Endothelial cell of umbilical vein (primary cell): ENCODE results near the gene UQCRFS1.
"Not testable (repeated sequence)": the region's sequence is repeated elsewhere in the genome, so short reads cannot be mapped to it uniquely, and the experiment has no call there.

Source experiments
- EZH2 ChIP-seq: IDR thresholded peaks from 2 replicates; pipeline ENCODE4 v1.6.1; 2012; ENCODE audit warnings: borderline replicate concordance, low read depth, mild to moderate bottlenecking, moderate library complexity, low read length, inconsistent platforms; ENCODE audit not compliant: severe bottlenecking
- FOS ChIP-seq: IDR thresholded peaks from 2 replicates; pipeline ENCODE4 v1.6.1; 2011; ENCODE audit warnings: mild to moderate bottlenecking, low read length, moderate library complexity, borderline replicate concordance; ENCODE audit not compliant: insufficient read depth
- GATA2 ChIP-seq: IDR thresholded peaks from 2 replicates; pipeline ENCODE4 v1.7.0; 2011; ENCODE audit warnings: low read depth, mild to moderate bottlenecking, moderate library complexity, mixed read lengths, low read length; ENCODE audit not compliant: insufficient read length, insufficient read depth
- MYC ChIP-seq: IDR thresholded peaks from one replicate; pipeline ENCODE4 v1.6.1; 2011; ENCODE audit warnings: mild to moderate bottlenecking, low read depth, low read length
- POLR2A ChIP-seq: IDR thresholded peaks from 2 replicates; pipeline ENCODE4 v1.6.1; 2012; ENCODE audit warnings: low read depth, mild to moderate bottlenecking, control low read depth, low read length
- POLR2AphosphoS5 ChIP-seq: IDR thresholded peaks from 2 replicates; pipeline ENCODE4 v1.6.1; 2012; ENCODE audit warnings: low read depth, mild to moderate bottlenecking, control low read depth, low read length, moderate library complexity; ENCODE audit not compliant: insufficient read depth
- TF ChIP-seq, protein P1 (sequence below), 2 donors: IDR thresholded peaks; 1 replicate in 1 of 2; 2 replicates in 1 of 2; pipeline ENCODE4 v1.5.1; 2011; ENCODE audit warnings: low read length in 2 of 2, mild to moderate bottlenecking in 2 of 2, moderate library complexity in 2 of 2, control low read depth in 1 of 2, inconsistent platforms in 1 of 2, low read depth in 1 of 2; ENCODE audit not compliant: insufficient read depth in 1 of 2; ENCODE audit errors: extremely low read depth in 1 of 2
- TF ChIP-seq, protein P2 (sequence below): IDR thresholded peaks from 2 replicates; pipeline ENCODE4 v1.6.1; 2011; ENCODE audit not compliant: insufficient read depth, insufficient read length

DNA sequence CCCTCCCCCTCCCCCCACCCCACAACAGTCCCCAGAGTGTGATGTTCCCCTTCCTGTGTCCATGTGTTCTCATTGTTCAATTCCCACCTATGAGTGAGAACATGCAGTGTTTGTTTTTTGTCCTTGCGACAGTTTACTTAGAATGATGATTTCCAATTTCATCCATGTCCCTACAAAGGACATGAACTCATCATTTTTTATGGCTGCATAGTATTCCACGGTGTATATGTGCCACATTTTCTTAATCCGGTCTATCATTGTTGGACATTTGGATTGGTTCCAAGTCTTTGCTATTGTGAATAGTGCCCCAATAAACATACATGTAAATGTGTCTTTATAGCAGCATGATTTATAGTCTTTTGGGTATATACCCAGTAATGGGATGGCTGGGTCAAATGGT, 2.4 kb downstream of the UQCRFS1 start:
- TF ChIP-seq, protein P1, sequence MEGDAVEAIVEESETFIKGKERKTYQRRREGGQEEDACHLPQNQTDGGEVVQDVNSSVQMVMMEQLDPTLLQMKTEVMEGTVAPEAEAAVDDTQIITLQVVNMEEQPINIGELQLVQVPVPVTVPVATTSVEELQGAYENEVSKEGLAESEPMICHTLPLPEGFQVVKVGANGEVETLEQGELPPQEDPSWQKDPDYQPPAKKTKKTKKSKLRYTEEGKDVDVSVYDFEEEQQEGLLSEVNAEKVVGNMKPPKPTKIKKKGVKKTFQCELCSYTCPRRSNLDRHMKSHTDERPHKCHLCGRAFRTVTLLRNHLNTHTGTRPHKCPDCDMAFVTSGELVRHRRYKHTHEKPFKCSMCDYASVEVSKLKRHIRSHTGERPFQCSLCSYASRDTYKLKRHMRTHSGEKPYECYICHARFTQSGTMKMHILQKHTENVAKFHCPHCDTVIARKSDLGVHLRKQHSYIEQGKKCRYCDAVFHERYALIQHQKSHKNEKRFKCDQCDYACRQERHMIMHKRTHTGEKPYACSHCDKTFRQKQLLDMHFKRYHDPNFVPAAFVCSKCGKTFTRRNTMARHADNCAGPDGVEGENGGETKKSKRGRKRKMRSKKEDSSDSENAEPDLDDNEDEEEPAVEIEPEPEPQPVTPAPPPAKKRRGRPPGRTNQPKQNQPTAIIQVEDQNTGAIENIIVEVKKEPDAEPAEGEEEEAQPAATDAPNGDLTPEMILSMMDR (IDR thresholded peaks at IDR 0.05; ENCODE audit: extremely low read depth in 1 of 2, insufficient read depth in 1 of 2, low read depth in 1 of 2, low read length in 2 of 2): not testable (repeated sequence)
- TF ChIP-seq, protein P2, sequence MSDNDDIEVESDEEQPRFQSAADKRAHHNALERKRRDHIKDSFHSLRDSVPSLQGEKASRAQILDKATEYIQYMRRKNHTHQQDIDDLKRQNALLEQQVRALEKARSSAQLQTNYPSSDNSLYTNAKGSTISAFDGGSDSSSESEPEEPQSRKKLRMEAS: not testable (repeated sequence)
- TF ChIP-seq MYC, POLR2A, FOS, EZH2, POLR2AphosphoS5, GATA2: not testable (repeated sequence)
